NCI-H146 (cell line): ENCODE results near the gene RYR2.

Experiments used
- DNase-seq: peaks from one replicate; lab custom pipeline; 2025; lab: John Stamatoyannopoulos, UW

The RYR2 gene

DNA sequence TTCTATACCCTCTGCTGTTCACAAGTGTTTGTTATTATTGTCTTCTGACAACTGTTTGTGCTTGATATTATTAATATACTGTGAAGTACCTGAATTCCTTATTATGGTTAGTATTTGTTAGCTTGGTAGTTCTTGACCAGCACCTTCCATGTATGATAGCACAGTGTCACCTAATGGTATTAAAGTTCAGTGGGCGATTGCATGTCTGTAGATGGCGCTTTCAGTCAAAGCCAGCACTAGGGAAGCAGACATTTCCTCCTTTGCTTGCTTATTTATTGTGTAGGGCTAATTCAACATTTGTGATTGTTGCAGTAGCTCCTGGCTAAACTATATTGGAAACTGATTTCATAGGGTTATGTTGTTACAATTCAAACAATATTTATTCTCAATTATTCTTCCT, 630.8 kb downstream of the RYR2 start:
- no peak for DNase-seq

- no peak for DNase-seq
These were observed 631.6 kb downstream of the RYR2 start for GRCh38 chr1:237673631-237674030.

GRCh38 chr1:237677979-237678378, 636.0 kb downstream of the RYR2 start:
- DNase-seq, result no peak

DNA sequence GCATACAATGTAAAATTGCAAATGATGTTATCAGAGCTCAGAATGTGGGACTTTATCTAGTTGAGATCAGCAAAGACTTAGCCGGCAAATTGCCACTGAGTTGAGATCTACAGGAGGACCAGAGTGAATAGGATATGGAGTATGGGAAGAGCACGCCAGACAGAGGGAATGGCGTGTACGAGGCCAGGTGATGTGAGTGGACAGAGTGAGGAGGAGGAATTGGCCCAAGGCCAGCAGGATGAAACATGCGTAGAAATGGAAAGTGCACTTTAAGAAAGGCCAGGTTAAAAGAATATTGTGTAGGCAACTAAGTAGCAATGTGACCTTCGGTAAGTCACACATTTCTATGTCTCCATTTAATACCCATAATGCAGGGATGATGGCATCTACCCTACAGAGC, 637.7 kb downstream of the RYR2 start:
- DNase-seq, result no peak

DNA sequence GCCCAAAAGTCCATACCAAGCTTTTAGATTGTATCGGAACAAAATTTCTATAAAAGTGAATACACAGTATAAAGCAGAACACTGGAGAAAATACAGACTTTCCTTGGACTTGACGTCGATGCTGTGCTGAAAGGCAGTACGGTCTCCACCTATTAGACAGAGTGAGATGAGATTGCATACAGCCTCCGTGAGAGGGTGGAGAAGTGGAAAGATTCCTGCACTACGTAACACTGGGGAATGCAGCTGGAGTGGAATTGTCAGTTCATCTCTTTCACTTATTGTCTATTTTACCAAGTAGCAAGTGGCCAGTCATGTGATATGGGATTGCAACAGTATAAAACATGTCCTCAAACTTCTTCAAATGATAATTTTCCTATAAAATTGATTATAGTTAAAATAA, 639.2 kb downstream of the RYR2 start:
- no peak for DNase-seq

- no peak for DNase-seq
These were observed 642.3 kb downstream of the RYR2 start for GRCh38 chr1:237684236-237684635.

DNA sequence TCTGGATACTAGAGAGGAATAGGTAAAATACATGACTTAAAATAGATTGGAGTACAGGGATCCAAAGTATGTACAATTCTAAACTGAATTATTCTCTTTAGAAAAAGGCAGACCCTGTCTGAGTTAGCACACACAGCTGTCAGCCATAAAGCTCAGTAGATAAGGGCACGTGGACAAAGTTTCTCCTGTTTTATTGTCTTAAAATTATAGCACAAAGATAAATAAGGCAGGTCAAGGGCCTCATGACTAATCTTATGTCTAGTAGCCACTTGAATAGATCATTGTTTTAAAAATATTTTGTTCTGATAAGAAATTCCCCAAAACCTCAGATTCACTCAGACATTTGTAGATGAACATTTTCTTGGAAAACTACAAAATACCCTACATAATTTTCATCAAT, 643.6 kb downstream of the RYR2 start:
- DNase-seq, result no peak

DNA sequence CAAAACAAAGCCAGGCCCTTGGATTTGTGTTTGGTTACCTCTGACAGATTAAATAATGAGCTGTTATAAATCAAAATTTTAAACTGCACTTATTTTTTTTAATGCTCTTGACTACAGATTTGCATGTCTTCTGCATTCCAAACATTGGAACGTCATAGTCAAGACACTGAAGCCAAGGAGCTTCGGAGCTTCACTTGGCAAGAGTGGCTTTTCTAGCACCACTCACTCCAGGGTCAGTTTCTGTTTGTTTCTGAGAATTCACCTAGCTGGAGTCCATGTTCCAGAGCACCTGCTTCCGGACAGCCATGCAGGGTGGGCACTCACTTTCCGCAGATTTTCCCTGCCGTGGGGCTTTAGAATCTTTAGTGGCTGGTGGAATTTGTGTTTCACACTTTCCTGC, 645.8 kb downstream of the RYR2 start:
- DNase-seq, result no peak

DNA sequence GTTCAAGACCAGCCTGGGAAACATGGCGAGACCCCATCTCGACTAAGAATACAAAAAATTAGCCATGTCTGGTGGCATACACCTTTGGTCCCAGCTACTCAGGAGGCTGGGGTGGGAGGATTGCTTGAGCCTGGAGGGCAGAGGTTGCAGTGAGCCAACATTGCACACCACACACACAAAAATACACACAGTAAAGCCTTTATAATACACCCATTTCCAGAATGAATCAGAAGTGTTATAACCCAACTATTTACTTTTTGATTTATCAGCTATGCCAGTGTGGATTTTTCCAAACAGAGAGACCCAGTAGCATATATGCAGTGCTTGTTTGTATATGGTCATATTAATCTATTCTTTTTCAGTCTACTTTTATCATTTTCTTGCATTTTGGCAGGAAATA, 648.7 kb downstream of the RYR2 start:
- no peak for DNase-seq

GRCh38 chr1:237692255-237692654, 650.3 kb downstream of the RYR2 start:
- no peak for DNase-seq

GRCh38 chr1:237695878-237696277, 653.9 kb downstream of the RYR2 start:
- DNase-seq, result no peak

DNA sequence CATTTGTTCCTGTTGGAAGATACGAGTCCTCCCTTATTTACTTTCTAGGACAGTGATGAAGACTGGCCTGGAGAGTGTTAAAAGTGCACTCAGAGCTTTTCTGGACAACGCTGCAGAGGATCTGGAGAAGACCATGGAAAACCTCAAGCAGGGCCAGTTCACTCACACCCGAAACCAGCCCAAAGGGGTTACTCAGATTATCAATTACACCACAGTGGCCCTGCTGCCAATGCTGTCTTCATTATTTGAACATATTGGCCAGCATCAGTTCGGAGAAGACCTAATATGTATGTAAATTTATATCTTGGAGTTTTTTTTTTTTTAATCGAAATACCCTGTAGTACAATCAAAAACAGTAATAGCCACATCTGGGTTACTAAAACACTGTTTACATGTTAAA, 658.2 kb downstream of the RYR2 start:
- DNase-seq, result no peak

GRCh38 chr1:237701534-237701933, 659.5 kb downstream of the RYR2 start:
- DNase-seq, result no peak

- no peak for DNase-seq
These were observed 660.2 kb downstream of the RYR2 start for GRCh38 chr1:237702161-237702560.

DNA sequence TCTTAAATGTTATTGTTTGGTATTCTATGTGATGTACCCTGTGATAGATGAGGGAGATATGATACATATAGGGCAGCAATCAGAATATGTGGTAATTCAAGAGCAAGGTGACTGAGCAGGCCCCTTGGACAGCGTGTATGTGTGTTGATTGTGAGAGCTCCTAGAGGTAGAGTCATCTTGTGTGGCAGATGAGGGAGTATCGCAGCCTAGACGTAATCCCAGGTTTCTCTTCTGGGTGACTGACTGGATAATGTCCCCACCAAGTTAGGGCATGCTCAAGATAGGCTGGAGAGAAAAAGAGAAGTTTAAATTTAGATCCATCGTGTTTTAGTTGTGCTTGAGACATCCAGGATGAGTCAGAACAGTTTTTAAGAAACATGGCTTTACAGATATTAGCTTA, 663.5 kb downstream of the RYR2 start:
- DNase-seq, result no peak

GRCh38 chr1:237709355-237709754, 667.4 kb downstream of the RYR2 start:
- DNase-seq, result no peak

DNA sequence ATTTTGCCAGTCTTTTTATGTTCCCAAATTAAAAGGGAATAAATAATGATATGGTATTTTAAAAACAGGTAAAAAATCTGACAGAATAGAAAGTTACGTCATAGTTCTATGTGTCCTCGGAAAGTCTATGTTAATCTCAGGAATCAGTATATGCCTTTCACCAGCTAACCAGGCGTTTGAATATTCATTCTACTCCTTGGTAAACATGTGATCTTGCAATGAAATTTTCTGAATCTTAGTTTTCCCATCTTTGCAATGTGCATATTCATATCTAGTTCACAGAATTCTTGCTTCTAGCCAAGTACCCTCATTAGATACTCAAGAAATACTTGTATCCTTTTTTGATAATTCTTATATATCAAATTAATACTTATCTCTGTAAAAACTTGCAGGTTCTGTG, 669.3 kb downstream of the RYR2 start:
- DNase-seq, result no peak

GRCh38 chr1:237712082-237712481, 670.1 kb downstream of the RYR2 start:
- no peak for DNase-seq

- DNase-seq, result no peak
These were observed 670.7 kb downstream of the RYR2 start for GRCh38 chr1:237712586-237713157.

GRCh38 chr1:237713916-237714315, 671.9 kb downstream of the RYR2 start:
- DNase-seq, result no peak

DNA sequence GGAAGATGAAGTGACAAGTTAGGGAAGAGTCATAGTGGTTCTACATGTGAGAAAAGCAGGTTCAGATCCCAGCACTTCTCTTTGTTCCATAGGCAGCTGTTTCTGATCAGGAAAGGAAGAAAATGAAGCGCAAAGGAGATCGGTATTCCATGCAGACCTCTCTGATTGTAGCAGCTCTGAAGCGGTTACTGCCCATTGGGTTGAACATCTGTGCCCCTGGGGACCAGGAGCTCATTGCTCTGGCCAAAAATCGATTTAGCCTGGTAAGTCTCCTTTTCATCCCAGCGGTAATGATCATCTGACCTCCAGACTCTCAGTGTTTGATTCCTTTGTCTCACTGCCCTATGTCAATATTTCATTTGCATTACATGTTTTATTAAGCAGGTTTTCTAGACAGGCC, 675.1 kb downstream of the RYR2 start:
- DNase-seq, result no peak

- DNase-seq, result no peak
These were observed 688.9 kb downstream of the RYR2 start for GRCh38 chr1:237730826-237731350.

DNA sequence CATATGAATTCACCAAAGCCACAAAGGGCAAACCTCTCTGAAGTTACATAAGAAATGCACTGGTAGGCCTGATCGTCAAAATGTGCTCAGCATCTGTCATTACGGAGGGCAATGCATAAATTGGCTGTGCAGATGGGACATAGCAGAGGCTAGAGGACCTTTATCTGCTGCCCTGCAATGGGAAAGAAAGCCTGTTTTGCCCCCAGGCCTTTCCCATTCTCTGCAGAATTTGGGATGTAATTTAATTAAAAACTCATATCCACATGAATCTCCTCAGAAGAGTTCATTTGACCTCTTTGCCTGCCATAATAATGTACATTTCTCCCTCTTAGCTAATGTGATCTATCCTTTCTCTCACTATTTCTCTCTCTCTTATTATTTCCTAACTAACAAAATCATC, 690.7 kb downstream of the RYR2 start:
- no peak for DNase-seq

GRCh38 chr1:237736372-237737029, 694.5 kb downstream of the RYR2 start:
- no peak for DNase-seq
